Nephron (organoid): ENCODE data around the gene NFASC.

ENCODE experiments used
- H3K27ac Mint-ChIP-seq, 3 experiments: 2 replicates each; pipeline ENCODE4 v1.8.0; 2020; ENCODE audit warnings: mixed read lengths in 3 of 3, mild to moderate bottlenecking in 2 of 3, moderate library complexity in 1 of 3
- H3K27me3 Mint-ChIP-seq: 2 replicates; pipeline ENCODE4 v1.8.0; 2021; ENCODE audit warnings: low read depth, mild to moderate bottlenecking, moderate library complexity, mixed read lengths
- H3K36me3 Mint-ChIP-seq: 2 replicates; pipeline ENCODE4 v1.8.0; 2020; ENCODE audit warnings: low read depth, mixed read lengths
- H3K4me1 Mint-ChIP-seq: 2 replicates; pipeline ENCODE4 v1.8.0; 2020; ENCODE audit warnings: mixed read lengths
- H3K4me3 Mint-ChIP-seq, 3 experiments: 2 replicates each; pipeline ENCODE4 v1.8.0; 2020; ENCODE audit warnings: mild to moderate bottlenecking in 3 of 3, mixed read lengths in 3 of 3, moderate library complexity in 2 of 3
- H3K9me3 Mint-ChIP-seq: 2 replicates; pipeline ENCODE4 v1.8.0; 2020; ENCODE audit warnings: mixed read lengths
- TF ChIP-seq, protein P1 (sequence below), 3 experiments: fragments of 200-600 bp; sonication (generic); IDR thresholded peaks; one replicate each; pipeline ENCODE4 v1.5.0; 2021; ENCODE audit warnings: antibody characterized with exemption in 3 of 3; ENCODE audit not compliant: unreplicated experiment in 3 of 3

Gene NFASC

DNA sequence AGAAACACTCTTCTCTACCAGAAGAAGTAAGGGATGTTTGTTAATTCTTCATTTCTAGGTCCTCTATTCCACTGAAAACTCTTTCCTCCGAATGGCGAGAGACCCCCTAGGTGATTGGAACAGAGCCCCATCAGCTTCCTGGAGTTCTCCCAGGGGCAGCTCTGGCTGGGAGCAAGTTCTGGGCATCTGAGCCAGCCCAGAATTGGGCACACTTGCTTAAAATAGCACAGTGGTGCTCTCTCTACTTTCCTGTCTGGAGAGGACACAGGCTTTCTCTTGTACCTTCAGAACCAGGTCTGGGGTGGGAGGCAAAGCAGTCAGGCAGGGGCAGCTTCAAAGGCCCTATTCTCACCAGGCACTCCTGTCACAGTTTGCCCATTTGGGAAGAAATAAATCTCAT lies 89.2 kb downstream of the NFASC start:
- Mint-ChIP-seq H3K27ac (no peak overlapping the region), H3K27me3 (peaks cover 37% of the 10 kb centered on the region), H3K4me1 (no peaks in the 10 kb centered on the region), H3K9me3 (no peaks in the 10 kb centered on the region), H3K36me3 (no peaks in the 10 kb centered on the region), H3K4me3 (no peak overlapping the region)
- TF ChIP-seq, protein P1, sequence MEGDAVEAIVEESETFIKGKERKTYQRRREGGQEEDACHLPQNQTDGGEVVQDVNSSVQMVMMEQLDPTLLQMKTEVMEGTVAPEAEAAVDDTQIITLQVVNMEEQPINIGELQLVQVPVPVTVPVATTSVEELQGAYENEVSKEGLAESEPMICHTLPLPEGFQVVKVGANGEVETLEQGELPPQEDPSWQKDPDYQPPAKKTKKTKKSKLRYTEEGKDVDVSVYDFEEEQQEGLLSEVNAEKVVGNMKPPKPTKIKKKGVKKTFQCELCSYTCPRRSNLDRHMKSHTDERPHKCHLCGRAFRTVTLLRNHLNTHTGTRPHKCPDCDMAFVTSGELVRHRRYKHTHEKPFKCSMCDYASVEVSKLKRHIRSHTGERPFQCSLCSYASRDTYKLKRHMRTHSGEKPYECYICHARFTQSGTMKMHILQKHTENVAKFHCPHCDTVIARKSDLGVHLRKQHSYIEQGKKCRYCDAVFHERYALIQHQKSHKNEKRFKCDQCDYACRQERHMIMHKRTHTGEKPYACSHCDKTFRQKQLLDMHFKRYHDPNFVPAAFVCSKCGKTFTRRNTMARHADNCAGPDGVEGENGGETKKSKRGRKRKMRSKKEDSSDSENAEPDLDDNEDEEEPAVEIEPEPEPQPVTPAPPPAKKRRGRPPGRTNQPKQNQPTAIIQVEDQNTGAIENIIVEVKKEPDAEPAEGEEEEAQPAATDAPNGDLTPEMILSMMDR (IDR thresholded peaks at IDR 0.05; ENCODE audit: unreplicated experiment in 3 of 3), result no peak

GRCh38 chr1:204960306-204961125 lies 89.9 kb downstream of the NFASC start:
- Mint-ChIP-seq H3K36me3 (no peaks in the 10 kb centered on the region), H3K27ac (no peak overlapping the region), H3K4me3 (no peak overlapping the region), H3K27me3 (peaks cover 35% of the 10 kb centered on the region), H3K4me1 (no peaks in the 10 kb centered on the region), H3K9me3 (no peaks in the 10 kb centered on the region)
- TF ChIP-seq, protein P1 (IDR thresholded peaks at IDR 0.05; ENCODE audit: unreplicated experiment in 3 of 3), result no peak

DNA sequence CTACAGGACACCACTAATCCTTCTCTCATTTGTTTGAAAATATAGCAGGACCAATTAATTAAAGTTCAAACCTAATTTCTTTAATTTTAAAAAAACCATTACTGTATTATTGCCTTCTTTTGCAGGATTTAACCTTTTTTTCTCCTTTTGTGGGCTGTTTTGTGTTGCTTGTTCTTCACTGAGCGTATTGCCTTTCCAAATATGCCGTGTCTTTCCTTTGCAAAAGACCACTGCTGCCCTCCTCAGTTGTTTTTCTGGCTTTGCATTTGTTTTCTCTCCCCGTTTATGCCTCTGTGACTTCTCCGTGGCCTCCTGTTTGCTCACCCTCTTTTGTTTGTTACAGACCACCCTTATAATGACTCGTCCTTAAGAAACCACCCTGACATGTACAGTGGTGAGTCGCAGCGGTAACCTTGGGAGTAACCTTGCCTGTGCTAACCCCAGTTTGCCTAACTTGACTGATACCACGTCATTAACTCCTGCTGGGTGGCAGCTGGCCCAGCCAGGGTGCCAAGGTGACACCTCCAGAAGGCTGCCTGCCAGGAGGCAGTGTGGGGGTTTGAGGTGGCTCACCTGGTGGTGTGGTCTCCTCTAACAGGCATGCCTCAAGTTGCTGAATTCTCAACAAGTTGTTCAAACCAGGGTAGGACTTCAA lies 91.2 kb downstream of the NFASC start:
- H3K27me3 Mint-ChIP-seq, result peaks cover 36% of the 10 kb centered on the region
- H3K27ac Mint-ChIP-seq, result no peak overlapping the region
- no peaks in the 10 kb centered on the region for H3K4me1 Mint-ChIP-seq
- no peaks in the 10 kb centered on the region for H3K36me3 Mint-ChIP-seq
- no peaks in the 10 kb centered on the region for H3K9me3 Mint-ChIP-seq
- no peak overlapping the region for H3K4me3 Mint-ChIP-seq
- TF ChIP-seq, protein P1 (IDR thresholded peaks at IDR 0.05; ENCODE audit: unreplicated experiment in 3 of 3), result peak in 2 of 3 experiments; percentile 14 to 31

GRCh38 chr1:204962742-204963632 lies 92.3 kb downstream of the NFASC start:
- no peak overlapping the region for H3K4me3 Mint-ChIP-seq
- H3K4me1 Mint-ChIP-seq, result no peaks in the 10 kb centered on the region
- no peak overlapping the region for H3K27ac Mint-ChIP-seq
- TF ChIP-seq, protein P1 (IDR thresholded peaks at IDR 0.05; ENCODE audit: unreplicated experiment in 3 of 3), result no peak
- H3K9me3 Mint-ChIP-seq, result no peaks in the 10 kb centered on the region
- H3K27me3 Mint-ChIP-seq, result peaks cover 29% of the 10 kb centered on the region
- no peaks in the 10 kb centered on the region for H3K36me3 Mint-ChIP-seq

GRCh38 chr1:204967451-204967850 lies 96.8 kb downstream of the NFASC start:
- H3K9me3 Mint-ChIP-seq, result no peaks in the 10 kb centered on the region
- TF ChIP-seq, protein P1 (IDR thresholded peaks at IDR 0.05; ENCODE audit: unreplicated experiment in 3 of 3), result no peak

More at GRCh38 chr1:204967451-204967850, 96.8 kb downstream of the NFASC start:
- H3K36me3 Mint-ChIP-seq, result no peaks in the 10 kb centered on the region
- H3K4me3 Mint-ChIP-seq, result no peak overlapping the region
- no peaks in the 10 kb centered on the region for H3K4me1 Mint-ChIP-seq
- H3K27ac Mint-ChIP-seq, result no peak overlapping the region
- peaks cover 39% of the 10 kb centered on the region for H3K27me3 Mint-ChIP-seq
